Left hindlimb (tissue), 1 donor: Measurements from ENCODE around the gene MINPP1.

ENCODE experiments used
- DNase-seq: peaks from one replicate; pipeline ENCODE4 v3.0.0-alpha.2; 2018

Gene MINPP1

DNA sequence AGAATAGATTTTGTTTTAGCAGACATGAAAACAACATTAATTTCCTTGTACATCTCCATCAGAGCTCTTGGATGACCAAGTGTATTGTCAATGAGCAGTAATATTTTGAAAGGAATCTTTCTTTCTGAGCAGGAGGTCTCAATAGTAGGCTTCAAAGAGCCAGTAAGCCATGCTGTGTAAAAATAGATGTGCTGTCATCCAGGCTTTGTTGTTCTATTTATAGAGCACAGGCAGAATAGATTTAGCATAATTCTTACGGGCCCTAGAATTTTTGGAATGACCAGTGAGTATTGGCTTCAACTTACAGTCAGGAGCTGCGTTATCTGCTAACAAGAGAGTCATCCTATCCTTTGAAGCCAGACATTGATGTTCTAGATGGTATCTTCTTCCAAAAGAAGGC lies 19.0 kb downstream of the MINPP1 start:
- DNase-seq = no peak

DNA sequence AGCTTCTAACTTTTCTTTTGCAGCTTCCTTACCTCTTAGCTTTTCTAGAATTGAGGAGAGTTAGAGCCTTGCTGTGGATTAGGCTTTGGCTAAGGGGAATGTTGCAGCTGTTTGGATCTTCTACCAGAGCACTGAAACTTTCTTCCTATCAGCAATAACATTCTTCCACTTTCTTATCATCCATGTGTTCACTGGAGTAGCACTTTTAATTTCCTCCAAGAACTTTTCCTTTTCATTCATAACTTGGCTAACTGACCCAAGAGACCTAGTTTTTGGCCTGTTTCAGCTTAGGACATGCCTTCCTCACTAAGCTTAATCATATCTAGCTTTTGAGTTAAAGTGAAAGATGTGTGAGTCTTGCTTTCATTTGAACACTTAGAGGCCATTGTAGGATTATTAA lies 19.6 kb downstream of the MINPP1 start:
- DNase-seq = no peak

DNA sequence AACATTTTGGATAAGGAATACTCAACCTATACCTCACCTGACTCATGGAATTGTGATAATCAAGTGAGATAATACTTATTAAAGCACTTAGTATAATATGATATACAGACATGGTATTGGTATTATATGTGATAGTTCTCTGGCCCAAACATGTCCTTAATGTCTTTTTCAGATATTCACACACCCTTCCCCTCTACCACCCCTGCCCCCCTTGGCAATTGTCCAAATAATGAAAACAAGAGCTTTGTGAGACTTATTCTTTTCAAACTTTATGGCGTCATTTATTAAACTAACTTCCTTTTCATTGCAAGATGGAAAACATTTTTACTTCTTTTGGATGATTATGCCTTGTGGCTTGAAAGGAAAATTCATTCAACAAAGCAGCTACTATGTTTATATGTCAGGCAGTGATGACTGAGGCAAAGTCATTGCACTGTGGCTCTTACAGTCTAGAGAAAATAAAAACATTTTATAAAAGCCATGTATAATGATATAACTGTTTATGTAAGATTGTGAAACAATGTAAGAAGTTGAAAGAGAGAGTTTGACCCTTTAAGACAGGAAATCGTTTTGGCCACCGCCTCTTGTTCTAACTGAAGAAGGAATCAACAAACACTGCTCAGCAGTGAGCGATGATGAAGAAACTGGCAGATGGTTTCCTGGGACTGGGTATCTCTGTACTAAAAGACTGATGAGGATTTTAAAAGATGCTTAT lies 27.4 kb downstream of the MINPP1 start:
- no peak for DNase-seq

DNA sequence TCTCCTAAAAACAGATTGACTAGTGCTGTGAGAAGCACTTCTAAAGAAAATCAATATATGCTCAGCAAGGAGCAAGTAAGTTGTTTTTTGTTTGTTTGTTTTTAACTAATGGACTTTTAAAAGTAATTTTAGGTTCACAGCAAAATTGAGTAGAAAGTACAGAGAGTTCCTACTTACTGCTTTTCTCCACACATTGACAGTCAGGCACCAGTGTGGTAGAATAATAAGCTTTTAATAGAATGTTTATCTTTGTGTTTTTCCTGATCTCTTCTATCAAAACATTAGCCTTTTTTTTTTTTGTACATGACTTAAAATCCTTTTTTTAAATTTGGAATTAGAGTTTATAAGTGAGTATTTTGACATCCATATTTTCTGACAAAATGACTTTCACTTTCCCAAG lies 28.0 kb downstream of the MINPP1 start:
- DNase-seq = no peak

DNA sequence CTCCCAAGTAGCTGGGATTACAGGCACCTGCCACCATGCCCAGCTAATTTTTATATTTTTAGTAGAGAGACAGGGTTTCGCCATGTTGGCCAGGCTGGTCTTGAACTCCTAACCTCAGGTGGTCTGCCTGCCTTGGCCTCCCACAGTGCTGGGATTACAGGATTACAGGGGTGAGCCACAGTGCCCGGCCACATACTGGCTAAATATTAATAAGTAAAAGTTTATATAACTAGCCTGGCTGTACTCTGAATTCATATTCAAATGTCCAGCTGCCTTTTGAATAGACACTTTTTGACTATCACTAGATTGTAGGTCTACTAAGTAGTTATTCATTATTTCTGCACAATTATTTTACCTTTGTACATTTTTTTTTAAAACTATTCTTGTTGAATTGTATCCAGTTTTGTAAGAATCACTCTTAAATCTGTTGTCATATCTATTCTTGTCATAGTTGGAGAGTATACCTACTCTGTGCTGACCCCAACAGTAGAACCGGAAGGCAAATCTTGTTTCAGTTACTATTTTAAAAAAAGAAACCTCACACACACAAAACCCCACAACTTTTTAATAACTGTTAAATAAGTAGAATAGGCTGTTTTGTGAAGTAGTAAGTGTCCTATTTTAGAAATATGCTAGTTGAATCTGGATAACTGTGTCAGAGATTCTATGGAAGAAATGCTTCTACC lies 29.6 kb downstream of the MINPP1 start:
- no peak for DNase-seq

DNA sequence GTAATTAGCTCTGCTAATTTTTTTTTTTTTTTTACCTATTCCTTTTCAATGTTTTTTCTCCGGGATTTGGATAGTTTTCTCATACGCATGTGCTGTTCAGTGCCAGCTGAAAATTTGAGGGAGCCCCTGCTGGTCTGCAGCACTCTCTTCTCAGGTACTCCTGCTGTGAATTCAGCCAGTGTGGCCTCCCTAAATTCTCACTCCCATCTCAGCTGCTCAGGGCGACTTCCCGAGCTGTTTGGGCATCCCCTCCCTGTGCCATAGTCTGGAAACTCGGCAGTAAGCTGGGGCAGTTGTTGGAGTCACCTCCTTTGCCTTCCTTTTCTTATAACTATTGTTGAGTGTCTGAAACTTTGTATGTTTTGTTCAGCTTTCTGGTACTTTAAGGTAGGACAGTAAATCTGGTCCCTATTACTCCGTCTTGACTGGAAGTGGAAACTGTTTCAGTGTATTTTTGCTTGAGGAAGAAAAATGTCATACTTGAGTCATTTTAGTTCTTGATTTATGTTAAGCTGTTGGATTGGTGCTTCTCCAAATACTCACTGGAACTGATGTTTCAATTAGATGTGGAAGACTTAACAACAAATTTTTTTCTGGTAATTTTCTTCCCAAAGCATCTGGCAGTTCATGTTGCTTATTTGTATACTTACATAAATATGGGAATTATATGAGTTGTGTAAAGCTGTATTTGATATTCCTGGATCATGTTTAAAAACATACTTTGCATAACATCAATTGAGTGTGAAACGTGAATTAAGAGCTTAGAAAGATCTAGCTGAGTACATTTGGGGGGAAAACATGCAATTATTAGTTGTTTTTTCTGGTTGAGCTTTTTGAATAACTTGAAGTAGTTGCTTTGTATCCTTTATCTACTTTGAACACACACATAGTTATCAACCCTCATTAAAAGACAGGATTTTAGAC lies 33.7 kb downstream of the MINPP1 start:
- no peak for DNase-seq

DNA sequence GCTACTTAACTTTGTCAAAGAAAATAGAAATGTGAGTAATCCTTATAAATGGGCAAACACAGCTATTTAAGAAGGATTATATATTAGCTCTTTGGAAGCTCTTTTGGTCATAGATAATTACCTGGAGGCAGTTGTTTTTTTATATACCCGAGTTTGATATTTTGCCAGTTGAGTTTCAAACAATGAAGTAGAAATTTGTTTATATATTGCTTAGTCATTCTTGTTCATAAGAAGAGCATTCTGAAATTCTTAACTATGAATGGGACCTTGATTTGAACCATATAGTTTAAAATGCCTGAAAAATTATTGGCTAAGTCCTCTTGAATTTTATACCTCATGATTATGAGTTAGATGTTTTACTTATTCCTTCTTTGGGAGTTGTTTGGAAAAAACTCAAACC lies 36.4 kb downstream of the MINPP1 start:
- DNase-seq = no peak

DNA sequence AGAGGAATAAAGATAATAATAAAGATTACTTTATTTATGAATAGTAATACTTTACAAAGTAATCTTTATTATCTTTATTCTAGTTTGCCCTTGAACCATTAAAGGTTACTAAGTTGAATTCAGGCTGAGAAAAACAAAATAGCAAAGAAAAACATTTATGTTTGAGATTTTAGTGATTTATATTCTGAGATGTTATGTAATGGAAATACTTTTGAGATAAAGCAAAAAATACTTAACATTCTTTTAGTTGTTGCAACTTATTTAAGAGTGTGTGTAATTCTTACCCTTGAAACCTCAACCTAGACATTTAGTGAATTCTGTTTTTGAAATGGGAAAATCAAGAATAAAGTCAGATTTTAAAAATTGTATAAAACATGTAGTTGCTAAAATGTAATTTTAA lies 40.0 kb downstream of the MINPP1 start:
- DNase-seq = no peak

DNA sequence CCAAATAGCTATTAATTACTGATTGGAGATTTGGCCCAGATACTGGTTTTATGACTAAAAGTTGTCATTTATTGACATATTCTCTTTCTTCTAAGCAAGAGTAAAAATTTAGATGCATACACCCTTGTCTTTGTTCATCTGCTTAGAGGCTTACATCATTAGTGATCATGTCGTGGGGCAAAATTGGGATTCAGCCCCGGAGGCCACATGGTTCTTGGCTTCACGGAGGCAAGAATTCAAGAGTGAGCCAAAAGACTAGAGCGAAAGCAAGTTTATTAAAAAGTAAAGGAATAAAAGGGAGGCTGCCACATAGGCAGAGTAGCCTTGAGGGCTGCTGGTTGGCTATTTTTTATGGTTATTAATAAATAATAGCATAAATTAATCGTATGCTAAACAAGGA lies 41.1 kb downstream of the MINPP1 start:
- DNase-seq = no peak

DNA sequence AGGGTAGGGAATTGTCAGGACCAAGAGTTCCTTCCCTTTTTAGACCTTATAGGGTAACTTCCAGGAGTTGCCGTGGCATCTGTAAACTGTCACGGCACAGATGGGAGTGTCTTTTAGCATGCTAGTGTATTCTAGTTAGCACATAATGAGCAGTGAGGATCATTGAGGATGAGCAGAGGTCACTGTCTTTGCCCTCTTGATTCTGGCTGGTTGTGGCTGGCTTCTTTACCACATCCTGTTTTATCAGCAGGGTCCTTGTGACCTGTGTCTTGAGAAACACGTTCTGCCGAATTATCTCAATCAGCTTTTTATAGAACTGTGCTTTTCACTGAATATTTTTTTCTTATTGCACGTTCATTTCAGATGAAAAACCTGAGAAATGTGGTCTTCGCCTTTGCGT lies 41.5 kb downstream of the MINPP1 start:
- no peak for DNase-seq

DNA sequence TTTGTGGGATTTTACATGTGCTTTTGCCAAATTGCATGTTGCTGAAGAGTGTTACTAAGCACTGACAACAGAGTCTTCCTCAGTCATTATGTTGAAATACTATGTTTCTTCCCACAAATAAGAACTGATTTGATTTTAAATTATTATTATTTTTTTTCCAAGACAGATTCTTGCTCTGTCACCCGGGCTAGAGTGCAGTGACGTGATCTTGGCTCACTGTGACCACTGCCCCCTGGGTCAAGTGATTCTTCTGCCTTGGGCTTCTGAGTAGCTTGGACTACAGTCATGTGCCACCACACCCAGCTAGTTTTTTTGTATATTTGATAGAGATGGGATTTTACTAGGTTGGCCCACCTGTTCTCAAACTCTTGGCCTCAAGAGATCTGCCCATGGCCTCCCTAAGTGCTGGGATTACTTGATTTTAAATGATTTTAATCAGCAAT lies 42.3 kb downstream of the MINPP1 start:
- DNase-seq = no peak

DNA sequence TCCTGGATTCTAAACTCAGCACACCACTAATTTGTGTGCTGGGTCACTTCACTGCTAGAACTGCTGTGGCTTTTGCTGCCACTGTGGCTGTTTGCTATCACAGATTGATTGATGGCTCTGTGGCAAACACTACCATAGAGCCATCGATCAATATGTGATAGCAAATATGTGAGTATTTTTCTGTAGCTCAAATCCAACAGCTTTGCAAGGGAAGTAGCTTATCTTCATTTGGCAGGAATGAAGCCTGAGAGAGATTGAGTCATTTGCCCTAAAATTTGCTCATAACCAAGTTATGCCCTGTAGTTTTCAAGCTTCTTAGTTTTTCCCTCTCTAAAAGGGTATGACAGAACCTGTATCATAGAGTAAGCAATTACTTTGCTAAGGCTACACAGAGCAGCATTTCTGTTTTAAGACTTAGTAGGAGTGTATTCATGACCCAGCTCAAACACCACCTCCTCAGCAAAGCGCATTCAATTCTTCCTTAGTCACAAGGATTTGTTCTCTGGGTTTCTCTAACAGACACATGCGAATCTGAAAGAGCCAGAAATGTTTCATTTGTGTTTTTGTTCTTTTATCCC lies 43.1 kb downstream of the MINPP1 start:
- no peak for DNase-seq

DNA sequence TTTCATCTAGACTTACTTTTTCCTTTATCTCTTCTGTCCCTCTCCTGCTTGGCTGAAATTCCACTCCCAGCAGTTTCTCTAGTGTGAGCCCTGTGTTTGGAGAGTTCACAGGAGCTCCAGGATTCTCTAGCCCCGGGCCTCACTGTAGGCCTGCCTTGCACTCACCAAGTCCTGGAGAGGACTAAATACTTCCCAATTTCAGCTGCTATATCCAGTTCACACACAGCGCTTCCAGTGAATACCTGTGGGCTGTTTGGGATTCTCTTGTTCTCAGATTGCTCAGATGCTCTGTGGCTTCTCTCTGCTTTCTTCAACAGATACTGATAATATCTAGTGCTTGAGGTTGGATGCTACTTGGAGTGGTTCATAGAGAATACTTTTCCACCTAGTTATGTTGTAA lies 46.0 kb downstream of the MINPP1 start:
- no peak for DNase-seq

DNA sequence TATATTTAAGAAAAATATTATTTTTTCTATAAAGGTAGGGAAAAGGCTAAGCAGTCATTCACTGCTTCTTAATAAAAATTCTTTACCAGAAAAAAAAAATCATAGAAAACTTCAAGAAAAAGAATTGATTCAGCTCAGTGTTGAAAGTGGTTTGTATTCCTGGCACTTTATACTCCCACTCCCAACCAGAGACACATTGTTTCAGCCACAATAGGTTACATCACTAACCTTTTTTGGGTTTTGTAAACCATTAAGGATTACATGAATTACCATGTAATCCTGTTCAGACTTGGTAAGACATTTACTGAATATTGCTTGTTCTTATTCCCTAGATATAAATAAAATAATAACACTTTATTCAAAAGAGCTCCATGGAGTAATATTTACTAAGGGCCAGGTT lies 46.6 kb downstream of the MINPP1 start:
- DNase-seq = no peak

DNA sequence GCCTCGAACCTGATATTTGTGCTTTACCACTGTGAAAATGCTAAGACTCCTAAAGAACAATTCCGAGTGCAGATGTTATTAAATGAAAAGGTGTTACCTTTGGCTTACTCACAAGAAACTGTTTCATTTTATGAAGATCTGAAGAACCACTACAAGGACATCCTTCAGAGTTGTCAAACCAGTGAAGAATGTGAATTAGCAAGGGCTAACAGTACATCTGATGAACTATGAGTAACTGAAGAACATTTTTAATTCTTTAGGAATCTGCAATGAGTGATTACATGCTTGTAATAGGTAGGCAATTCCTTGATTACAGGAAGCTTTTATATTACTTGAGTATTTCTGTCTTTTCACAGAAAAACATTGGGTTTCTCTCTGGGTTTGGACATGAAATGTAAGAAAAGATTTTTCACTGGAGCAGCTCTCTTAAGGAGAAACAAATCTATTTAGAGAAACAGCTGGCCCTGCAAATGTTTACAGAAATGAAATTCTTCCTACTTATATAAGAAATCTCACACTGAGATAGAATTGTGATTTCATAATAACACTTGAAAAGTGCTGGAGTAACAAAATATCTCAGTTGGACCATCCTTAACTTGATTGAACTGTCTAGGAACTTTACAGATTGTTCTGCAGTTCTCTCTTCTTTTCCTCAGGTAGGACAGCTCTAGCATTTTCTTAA lies 47.7 kb downstream of the MINPP1 start:
- DNase-seq = no peak

DNA sequence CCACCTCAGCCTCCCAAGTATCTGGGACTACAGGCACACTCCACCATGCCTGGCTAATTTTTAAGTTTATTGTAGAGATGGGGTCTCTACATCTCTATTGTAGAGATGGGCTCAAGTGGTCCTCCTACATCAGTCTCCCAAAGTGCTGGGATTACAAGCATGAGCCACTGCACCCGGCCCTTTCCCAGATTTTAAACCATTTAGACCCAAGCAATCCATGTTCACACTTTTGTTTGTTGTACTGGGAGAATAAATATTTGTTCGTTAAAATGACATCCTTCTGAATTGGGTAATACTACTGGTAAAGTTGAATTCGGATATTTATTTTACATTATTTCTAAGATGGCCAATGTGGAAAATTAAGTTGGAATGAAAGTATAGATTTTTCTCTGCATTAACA lies 52.7 kb downstream of the MINPP1 start:
- DNase-seq = no peak

DNA sequence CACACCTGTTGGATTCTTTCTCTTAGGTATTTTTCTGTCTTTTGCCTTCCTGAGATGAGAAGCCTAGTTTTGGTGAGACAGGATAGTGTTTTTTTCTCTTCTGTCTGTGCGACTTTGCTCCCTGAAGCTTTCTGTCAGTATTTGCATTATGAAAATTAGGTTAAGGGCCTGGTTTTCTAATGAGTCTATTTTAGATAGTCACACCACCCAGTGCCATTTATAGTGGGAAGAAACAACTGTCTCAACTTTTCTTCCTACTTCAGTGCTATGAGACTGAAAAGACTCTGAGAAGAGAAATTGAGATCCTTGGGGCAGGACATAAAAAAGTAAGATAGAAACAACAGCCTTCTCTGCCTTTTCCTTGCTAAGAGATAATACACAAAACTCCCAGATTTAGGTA lies 53.6 kb downstream of the MINPP1 start:
- DNase-seq = no peak

DNA sequence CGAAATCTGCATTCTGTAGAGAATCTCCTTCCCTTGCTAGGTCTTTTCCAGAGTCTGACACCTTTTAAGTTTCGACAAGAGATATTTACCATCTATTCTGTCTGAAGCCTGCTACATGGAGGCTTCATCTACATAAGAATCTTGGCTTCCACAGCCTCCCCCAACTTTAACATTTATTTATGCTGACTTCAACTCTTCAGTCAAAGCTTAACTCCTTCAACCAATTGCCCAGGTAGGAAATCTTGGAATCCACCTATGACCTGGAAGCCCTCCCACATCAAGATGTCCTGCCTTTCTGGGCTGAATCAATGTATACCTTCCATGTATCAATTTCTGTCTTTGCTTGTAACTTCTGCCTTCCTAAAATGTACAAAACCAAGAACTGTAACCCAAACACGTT lies 54.7 kb downstream of the MINPP1 start:
- DNase-seq = no peak

DNA sequence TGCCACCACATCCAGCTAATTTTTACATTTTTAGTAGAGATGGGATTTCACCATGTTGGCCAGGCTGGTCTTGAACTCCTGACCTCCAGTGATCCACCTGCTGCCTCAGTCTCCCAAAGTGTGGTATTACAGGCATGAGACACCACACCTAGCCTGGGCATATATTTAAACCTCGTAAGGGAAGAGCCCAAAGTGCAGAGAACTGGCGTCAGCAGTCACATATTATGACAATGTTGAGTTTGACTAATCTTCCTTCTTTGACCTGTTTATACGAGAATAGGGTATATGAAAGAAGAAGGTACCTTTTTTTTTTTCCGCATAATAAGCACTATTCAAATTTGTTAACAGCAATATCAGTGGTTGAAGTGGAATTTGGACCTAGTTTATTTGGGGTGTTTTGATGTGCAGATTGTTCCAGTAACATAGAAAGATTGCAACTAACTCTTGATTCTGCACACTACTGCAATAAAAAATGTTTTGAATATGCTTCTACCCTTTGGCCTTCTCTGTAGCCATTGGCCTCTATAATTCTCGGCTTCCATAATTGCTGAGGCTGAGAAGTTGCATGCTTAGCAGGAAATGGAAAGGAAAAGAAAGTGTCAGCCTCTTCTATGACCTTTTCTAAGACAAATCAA lies 55.9 kb downstream of the MINPP1 start:
- DNase-seq = no peak

DNA sequence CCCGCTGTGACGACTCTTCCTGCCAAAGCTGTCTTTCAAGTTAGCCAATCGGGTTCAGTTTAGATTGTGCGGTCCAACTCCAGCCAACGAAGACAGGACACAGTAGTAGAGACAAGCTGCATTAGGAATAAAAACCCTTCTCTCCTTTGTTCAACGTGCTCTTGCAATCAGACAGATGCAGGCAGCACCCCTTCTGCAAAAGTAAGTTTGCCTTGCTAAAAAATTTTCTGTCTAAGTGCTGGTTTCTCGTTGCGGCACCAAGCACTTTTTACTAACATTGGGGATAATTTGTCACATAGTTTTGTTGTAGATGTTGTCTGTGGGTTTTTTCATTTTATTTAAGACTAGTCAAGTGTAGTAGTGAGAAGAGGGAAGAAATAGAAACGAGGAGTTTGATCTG lies 58.1 kb downstream of the MINPP1 start:
- DNase-seq = no peak

DNA sequence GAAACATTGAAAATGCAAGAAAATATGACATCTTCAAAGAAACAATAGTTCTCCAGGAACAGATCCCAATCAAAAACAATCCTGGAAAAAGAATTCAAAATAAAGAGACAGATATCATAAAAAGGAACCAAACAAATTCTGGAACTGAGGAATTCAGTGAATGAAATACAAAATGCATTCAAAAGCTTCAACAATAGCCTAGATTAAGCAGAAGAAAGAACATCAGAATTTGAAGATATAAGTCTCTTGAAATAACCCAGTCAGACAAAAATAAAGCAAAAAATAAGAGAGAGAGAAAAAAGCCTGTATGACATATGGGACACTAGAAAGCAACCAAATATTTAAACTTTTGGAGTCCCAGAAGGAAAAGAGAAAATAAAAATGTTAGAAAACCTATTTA lies 60.3 kb downstream of the MINPP1 start:
- no peak for DNase-seq

DNA sequence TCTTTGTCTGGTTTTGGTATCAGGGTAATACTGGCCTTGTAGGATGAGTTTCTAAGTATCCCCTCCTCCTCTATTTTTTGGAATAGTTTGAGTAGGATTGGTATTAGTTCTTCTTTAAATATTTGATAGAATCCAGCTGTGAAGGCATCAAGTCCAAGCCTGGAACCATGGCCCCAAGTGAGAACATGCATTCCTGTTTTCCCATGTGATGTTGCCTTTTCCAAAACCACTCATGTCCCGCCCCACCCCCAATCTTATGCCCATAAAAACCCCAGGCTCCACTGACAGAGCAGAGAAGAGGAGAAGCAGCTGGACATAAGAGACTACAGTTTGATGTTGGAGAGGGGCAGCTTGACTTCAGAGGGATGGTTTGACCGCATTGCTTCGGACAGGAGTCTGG lies 71.2 kb downstream of the MINPP1 start:
- DNase-seq = no peak
